Hematopoietic multipotent progenitor cell treated with erythropoietin and hydrocortisone succinate and interleukin-3 and kit ligand, for 4 days (in vitro differentiated cells): Measurements from ENCODE around the gene COL15A1.
A peak's percentile ranks its signal among the peaks of the same experiment; 100 is the strongest.

Experiments
- DNase-seq: peaks from one replicate; pipeline ENCODE4 v3.0.0-alpha.2; 2015

The COL15A1 gene

DNA sequence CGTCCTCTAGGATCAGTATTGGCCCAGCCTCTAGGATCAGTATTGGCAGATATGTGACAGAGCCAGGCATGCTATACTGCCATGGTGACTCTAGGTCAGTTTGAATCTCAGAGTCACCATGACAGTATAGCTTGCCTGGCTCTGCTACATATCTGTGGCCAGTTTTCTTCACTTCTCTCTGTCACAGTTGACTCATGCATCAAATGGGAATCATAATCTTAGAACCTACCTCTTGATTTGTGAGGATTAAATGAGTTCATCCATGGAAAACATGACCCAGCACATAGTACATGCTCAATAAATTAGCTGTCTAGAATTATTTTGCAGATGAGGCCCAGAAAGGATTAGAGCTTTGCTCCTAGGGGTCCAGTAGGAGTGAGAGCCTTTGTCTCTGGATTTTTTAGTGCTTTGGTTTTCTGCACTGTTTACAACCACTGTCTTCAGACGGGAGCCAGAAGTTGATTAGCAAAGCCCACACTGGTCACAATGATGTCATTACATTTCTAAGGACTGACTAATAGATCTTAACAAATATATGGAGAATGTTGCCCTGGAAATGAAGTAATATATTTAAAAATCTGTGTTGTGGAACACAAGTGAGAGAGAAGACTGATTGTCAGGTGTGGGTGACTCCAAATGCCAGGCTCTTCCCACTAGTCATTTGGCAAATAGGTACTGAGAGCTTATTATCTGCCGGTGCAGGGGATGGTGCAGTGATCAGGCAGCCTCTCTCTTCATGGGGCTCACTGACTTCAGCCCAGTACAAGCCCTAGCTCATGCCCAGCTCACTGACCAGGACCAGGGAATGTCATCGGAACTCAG, 76.0 kb downstream of the COL15A1 start:
- no peak for DNase-seq

DNA sequence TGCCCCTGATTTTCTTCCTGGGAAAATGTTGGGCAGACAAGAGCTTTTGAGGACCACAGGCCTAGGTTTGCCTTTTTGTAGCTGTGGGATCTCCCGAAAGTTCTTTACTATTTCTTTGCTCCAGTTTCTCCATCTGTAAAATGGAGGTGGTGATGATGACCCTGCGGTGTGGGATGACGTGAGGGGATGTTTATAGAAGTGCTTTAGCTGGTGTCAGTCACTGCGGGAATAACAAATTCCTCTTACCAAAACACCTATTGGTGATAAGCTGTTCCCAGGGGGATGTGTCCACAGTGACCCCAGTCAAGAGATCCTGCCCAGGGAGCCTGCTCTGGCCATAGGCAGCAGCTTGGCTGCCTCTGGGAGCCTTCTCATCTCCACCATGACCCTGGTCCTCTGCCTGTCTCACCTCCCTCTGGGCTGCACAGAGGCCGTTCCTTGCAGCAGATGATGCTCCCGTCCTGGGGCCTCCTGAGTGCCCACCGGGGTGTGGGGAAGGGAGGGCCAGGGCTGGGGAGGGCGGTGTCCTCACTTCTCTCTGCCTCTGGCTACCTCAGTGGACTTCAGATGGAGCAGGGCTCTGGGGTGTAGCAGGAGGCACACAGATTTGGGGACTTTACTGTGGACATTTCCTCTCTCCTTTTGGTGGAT, 77.2 kb downstream of the COL15A1 start:
- no peak for DNase-seq

DNA sequence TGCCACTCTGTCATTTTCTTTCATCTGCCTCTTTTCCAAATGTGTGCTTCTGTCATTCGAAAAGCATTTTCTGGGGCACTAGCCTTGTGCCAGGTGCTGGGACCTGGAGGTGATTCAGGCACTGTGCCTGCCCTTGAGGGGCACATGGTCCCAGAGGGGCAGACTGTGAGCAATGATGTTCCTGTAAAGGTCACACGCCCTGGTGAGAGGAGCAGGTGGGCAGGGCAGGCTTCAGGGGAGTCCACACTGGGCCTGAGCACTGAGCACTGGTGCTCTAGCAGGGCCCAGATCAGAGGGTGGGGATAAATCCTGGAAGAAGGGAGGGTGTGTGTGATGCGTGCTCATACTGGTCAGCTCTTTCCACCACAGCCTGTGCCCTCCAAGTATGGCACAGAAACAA, 77.8 kb downstream of the COL15A1 start:
- no peak for DNase-seq

DNA sequence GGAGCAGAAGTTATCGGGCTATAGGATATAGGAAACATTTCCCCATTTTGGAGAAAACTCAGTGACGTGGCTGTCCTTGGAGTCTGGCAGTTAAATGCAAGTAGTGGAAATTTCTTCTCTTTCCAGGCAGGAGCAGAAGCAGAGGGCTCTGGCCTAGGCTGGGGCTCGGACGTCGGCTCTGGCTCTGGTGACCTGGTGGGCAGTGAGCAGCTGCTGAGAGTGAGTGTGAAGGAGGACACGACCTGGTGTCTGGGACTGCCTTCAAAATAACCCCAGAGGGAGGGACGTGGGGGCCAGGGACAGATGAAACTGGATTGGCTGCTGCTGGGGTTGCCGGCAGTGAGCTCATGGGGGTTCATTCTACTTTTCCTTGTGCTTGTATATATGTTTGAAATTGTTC, 79.5 kb downstream of the COL15A1 start:
- no peak for DNase-seq

DNA sequence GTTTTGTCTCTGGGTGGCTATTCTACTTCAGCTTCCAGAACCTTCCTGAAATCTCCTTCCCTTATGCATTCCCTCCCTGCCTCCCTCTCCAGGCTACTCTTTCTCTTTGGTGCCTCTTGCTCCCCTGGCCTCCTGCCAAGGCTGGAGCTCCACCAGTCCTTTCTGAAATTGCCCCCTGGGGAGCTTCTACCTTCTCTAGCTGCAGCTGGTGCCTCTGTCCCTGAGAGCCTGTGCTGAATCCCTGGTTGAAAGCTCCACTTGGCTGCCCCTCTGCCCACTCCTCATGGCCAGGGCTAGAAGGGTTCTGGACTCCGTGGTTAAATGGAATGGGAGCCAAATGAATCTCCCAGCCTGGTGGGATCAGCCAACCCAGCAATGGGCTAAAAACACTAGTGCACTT, 80.1 kb downstream of the COL15A1 start:
- DNase-seq: peak; percentile 20

DNA sequence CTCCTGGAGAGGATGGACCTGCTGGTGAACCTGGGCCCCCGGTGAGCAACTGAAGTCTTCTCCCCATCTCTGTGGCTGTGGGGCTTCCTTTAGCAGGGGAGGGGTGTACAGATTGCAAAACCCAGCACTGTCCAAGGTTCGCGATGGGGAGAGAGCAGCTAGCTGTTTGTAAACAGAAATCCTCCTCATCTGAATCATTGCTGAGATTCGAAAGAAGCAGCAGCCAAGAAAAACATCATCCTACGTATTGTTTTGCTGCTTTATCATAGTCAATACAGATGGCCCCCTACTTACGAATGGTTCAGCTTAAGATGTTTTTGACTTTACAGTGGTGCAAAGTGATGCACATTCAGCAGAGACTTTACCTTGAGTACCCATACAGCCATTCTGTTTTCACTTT, 81.3 kb downstream of the COL15A1 start:
- DNase-seq: no peak

DNA sequence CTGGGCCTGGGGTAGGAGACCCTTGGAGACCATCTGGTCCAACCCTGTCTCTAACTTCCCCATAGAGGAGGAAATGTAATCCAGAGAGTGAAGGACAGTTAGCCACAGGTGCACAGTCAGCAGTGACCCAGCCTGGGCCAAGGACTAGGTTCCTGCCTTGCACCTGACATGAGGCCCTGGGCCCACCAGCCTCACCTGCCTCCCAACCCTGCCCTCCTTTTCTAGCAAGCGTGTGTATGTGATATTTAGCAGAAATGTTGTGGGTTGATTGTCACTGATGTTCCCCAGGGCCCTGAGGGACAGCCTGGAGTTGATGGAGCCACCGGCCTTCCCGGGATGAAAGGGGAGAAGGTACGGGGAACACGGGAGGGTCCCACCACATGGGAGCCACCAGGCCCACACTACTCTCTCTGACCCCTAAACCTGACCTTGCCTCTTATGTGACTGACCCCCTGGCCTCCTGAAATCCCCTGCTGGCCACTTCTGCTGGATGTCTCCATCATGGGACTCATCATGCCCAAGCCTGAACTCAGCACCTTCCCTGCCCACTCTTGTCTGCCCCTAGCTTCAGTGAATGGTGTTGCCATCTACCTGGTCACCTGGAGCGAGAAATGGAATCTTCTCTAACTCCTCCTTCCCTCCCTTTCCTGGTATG, 82.0 kb downstream of the COL15A1 start:
- DNase-seq: no peak

DNA sequence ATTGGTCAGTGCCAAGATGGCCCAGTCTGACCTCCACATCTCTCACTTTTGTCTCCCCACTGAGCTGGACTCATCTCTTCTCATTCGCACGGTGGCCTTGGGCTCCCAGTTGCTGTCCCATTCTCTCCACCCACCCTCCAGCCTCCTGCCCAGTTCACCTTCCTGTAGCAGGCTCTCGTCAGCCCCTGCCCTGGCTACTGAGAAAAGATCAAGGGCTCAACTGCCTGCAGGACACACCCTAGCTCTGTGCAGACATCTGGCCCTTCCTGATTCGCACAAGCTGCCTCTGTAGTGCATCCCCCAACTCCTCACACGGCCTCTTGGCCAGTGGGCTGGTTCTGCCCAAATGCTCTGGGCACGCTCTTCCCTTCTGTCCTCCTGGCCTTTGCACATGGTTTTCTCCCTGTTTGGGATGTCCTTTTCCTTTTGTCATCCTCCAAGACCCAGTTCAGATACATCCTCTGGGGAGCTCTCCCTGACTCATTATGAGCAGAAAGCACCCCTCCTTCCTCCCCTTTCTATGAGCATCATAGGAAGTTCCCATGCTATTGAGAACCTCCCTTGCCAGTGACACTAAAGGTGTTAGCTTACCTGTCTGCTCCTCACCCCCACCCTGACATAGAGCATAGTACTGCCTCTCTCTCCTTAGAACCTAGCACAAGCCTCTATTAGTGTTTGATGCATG, 82.7 kb downstream of the COL15A1 start:
- no peak for DNase-seq

DNA sequence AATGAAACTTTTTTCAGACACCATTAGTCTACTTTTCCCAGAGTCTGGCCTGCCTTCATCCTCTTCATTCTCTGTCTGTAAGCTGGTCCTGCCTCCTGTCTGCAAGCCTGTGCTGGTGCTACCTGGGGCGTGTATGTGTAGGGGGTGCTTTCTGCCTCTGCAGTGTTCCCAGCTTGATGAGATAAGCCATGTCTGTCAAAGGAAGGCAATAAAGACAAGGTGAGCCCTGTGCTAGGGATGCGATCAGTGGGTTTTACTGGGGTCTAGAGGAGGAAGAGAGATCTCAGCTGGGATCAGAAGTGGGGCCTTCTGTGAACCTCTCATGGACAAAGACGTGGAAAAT, 83.2 kb downstream of the COL15A1 start:
- no peak for DNase-seq

DNA sequence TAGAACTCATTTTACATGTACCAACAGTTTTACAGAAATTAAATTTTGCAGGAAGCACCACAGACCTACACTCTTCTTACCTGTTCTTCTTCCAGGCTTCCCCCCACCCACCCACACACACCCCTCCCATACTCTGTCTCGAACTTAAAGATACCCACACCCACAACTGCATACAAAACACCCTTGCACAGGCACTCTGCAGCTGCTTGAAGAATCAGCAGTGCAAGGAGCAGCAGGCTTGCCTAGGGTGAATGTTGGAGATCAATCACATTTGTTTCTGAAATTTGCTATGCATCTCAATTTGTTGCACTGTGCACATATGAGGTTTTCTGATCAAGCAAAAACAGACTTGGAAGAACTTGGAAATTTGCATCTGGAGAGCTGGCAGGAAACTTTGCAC, 83.7 kb downstream of the COL15A1 start:
- DNase-seq: no peak

DNA sequence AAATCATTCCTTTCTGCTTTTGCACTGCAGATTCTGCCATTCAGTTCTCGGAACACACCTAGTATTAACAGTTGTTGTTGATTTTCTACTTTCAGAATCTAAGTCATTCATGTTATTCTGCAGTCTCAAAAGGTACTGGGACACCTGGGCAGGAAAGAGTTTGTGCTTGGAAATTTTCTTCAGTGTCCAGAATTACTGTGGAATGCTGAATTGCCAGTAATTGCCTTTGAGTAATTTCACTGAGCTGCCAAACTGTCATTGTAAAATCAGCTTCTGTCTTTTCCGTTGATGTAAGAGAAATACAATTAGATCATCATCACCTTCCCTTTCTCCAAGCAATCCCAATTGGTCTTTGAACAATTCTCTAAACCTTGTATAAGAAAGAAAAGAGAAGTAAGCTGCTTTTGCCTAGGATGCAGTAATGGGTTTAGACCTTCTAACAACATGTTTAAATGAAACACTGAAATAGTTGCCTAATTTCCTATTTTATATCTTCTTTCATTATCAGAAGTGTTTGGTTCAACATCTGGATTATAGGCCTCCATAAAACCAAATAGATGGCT, 85.5 kb downstream of the COL15A1 start:
- DNase-seq: peak; percentile 28

DNA sequence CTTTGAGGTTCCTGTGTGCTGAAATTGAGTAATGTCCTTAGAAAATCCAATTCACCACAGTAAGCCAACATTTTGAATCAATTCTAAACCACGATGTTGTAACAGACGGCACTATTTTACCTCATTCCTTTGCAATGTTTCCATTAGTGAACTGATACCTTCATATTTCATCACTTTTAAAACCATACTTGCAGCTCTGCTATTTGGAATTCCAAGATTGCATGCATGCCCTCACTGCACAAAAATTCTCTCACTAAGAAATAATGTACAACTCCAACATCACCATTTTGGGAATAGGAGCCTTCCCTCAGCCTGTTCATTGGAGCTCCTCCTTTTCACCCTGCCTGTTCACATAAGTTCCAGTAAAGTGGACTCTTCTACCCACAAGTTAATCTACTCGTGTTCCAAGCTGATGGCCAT, 86.4 kb downstream of the COL15A1 start:
- peak; percentile 42 for DNase-seq

DNA sequence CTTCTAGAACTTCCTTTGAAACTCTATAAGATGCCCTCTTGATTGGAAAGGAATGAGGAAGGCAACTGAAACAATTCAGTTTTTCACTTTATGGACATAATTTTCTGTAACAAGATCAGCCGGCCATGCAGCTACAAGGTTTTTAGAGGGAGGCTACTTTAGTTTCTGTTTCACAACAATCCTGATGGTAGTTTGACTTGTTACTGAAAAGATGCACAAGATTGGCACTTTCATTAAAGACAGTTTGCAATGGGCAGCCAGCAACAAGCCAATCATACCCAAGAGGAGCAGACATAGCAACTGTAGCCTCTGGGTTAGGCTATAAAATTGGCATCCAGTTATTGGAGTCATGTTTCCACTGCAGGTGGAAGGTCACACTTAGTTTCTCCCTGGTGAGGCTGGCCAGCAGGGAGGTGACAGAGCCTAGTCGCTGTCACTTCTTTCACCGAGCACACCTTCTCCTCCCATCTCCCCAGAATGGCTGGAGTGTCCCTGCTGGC, 87.0 kb downstream of the COL15A1 start:
- no peak for DNase-seq

DNA sequence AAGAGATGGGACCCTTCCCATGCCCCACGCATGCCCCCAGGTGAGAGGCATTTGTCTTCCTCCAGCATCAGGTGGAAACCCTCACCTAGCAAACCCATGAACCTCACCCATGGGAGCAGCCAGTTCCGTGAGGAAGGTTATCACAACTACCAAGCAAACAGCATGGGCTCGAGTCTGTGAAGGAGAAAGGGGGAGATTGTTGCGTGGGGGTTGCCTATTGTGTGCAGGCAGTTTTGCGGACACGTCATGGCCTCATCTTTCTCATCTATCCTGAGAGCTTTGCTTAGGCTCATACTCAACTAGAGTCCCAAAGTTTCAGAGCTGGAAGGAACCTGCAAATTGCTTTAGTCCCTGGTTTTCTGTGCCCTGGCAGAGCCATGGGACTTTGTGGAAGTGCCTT, 87.6 kb downstream of the COL15A1 start:
- no peak for DNase-seq

DNA sequence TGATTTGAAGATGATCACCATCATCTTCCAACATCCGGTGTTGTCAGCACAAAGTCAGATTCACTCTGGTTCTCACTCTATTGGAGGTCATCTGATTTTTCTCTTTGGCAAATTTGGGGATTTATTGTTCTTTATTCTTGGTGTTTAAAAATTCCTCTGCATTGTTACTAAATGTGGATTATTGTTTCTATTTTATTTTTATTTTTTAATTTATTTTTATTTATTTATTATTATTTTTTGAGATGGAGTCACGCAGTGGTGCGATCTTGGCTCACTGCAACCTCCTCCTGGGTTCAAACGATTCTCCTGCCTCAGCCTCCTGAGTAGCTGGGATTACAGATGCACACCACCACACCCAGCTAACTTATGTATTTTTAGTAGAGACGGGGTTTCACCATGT, 88.3 kb downstream of the COL15A1 start:
- DNase-seq: no peak

DNA sequence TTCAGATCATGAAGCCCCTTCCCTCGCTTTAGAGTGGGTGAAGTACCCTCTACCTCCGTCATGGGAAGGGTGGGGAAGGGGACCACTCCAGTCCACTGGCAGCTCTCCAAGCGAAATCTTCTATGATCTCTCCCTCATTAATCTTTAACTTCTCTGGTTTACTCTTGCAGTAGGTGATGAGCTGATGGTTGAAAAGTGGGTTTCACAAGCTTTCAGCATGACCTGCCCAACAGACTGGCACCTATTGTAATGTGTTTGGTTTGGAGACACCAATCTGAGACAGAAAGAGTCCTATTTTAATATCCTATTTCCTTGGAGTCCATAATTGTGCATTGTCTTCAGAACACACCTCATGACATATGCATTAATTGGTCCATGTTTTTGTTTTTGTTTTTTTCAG, 90.4 kb downstream of the COL15A1 start:
- DNase-seq: no peak

DNA sequence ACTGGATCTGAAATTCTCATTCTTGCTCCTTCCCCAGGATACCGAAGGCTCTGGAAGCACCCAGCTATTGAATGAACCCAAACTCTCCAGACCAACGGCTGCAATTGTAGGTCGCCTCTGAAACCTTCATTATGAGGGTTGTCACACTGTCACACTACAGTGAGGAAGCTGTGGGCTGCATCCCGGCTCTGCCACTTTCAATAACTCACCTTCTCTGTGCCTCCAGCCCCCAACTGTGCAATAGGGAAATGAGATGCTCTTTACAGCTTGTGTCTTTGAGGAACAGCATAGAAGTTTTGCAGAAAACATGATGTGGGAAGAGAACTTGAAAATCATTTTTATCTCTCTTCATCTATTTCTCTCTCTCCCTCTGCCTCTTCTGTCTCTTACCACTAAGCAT, 91.6 kb downstream of the COL15A1 start:
- no peak for DNase-seq

DNA sequence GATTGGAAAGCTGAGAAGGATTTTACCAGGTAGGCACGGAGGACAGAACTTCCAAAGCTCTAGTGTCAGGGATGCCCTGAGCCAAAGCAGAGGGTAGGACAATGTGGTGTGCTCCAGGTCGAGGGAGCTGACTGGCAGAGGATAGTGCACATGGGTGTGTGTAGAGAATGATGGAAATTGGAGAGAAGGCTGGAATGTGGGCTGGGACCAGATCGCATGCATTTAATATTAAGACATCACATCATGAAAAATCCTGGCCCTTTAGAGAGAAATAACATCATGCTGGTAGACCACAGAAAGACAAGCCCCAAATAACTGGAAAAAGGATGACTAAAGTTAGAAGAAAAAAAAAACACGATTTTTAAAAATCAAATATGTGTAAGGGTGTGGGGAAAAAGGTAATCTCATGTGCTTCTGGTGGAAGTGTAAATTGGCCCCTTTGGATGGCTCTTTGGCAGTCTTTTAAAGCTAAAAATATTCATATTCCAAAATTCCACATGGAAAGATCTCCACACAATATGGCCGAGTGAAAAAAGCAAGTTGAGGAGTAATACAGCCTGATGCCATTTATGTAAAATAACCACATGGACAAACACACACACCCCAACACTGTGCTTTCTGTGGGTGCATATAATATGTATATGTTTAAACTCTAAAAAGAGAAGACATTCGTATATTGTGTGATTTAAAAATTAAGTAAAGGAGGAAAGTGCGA, 94.2 kb downstream of the COL15A1 start:
- DNase-seq: no peak

DNA sequence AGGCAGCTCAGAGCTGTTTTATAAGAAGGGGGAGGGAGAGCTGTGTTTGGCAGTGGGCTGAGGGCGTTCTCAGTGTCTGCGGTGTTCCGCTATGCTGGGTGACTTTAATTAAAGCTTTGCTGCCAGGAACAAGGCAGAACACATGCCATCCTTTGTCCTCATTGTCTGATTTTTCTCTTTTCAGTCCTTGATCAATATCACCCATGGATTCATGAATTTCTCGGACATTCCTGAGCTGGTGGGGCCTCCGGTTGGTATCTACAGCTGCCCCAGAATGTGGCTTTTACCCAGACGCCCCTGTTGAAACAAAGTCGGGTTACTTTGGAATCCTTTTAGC, 94.7 kb downstream of the COL15A1 start:
- DNase-seq: no peak

DNA sequence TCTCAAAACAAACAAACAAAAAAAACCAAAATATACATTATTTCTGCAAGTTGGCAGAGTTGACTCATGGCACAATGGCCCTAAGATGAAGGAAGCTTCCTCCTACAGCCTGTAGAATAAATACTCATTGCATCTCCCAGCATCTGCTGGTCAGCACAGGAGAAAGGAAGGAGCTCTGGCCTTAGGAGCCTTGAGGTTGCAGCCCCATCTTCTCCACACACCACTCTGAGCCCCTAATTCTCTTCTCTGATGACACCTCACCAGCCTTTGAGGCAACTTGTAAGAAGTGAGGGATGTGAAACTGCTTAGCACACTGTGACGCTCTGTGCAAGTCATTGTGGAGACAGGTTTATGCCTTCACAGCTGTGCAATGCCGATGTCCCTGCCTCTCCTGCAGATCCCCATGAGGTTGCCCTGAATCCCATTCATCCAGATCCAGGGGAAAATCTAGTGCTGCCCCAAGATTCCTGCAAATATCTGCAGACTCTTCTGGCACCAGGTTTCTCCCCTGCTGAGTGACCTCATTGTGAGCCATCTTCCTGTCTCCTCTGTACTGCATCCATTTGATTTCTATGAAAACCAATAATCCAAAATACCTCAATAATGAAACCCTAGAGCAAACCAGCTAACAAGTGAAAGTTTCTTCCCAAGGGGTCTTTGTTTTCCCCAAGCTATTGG, 95.9 kb downstream of the COL15A1 start:
- DNase-seq: no peak

DNA sequence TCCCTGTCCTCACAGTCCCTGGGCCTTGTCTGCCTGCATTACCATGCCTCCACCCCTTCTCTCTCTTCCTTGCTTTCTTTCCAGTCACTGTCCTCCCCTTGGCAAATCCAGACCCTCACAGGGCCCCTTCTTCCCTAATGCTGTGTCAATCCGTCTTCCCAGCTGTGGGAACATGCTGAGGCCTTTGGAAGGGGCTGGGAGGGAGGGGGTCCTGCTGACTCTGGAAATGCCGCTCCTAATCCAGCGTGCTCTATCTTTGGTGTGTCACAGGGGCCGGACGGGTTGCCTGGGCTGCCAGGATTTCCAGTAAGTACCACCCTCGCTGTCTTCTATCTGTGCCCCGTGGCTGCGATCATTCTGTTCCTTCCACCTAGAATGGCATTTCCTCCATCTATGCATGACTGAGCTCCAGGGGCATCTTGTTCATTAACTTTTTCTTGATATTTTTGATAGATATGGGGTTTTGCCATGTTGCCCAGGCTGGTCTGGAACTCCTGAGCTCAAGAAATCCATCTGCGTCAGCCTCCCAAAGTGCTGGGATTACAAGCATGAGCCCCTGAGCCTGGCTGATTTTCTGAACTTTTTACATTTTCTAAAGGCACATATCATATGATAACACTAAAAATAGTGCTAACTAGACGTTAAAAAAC, 96.7 kb downstream of the COL15A1 start:
- no peak for DNase-seq
